ENCODE measurements around the gene LDB3.

LDB3 gene

DNA sequence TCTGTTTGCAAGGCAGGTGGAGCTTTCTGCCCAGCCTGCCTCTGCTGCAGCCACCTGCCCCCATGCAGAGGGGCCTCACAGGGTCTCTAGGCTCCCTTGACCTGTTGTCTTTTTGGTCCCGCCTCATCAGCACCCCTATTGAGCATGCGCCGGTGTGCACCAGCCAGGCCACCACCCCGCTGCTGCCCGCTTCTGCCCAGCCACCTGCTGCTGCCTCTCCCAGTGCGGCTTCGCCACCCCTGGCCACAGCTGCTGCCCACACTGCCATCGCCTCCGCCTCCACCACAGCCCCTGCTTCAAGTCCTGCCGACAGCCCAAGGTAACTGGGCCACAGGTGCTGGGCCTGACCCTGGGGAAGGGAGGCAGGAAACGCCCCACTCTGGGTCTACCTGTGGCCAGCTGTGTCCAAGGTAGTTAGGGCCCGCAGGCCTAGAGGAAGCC lies 38.1 kb downstream of the LDB3 start:
- FAIRE-seq = no peak
- no peak for DNase-seq (ENCODE audit: low spot score)

DNA sequence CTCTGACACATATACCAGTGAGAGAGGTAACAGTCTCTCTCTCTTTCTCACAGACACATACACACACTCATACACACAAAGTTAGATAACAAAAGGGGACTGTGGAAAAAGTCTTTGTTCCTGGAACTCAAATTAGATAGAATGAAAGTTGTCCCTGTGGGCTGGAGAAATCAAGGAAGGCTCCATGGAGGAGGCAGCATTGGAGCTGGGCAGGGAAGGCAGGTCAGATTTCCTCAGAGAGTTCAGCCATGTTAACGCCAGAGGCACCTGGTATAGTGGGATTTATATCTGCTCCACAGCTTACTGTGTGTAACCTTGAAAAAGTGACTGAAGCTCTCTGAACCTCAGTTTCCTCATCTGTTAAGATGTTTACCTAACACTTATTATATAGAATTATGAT lies 38.7 kb downstream of the LDB3 start:
- FAIRE-seq (no peak), DNase-seq (ENCODE audit: low spot score) (no peak)

DNA sequence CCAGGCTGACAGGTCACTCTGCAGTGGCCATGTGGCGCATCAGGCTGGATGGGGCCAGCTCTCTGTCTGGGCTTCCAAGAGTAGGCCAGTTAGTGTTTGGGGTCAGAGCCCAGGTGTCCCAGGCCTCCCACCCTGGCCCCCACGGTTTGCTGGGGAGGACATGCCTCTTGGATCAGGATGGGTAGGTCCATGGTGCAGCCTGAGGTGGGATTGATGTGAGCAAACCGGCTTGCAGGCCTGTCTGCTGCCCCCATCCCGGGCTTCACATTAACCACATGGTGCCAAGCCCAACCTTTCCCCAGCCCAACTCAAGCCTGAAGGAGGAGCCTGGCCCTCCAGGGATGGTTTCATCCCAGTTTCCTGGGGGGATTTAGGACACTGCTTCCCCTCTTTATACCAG lies 39.2 kb downstream of the LDB3 start:
- DNase-seq (ENCODE audit: low spot score) (no peak), FAIRE-seq (no peak)

DNA sequence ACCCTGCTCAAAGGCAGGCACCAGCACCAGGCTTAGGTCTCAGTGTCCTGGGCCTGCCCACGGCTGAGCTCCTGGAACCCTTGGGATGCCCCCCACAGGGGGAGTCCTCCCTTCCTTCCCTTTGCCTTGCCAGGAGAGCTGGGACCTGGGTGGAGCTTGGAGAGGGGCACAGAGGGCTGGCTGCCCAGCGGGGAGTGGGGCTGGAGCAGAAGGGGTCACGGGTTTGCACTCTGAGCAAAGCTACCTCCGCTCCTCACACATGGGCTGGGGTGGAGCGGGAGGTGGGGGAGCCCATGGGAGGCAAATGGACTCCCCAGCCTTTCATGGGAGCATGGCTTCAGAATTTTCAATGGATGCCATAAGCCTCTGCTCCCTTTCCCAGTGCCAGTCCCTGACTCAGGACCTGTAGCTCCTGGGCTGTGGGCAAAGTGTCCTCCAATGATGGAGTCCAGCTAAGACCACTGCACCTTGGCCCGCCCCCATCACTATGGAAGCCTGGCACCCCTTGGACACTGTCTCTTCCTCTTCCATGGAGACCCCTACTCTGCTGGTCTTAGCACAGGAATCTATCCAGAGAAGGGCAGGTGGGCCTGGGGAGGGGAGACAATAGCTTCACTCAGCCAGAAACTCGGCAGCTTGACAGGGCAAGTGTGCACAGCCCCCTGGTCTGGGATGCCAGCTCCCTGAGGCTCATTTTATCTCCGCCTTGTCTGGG lies 39.9 kb downstream of the LDB3 start:
- no peak for FAIRE-seq
- no peak for DNase-seq (ENCODE audit: low spot score)

DNA sequence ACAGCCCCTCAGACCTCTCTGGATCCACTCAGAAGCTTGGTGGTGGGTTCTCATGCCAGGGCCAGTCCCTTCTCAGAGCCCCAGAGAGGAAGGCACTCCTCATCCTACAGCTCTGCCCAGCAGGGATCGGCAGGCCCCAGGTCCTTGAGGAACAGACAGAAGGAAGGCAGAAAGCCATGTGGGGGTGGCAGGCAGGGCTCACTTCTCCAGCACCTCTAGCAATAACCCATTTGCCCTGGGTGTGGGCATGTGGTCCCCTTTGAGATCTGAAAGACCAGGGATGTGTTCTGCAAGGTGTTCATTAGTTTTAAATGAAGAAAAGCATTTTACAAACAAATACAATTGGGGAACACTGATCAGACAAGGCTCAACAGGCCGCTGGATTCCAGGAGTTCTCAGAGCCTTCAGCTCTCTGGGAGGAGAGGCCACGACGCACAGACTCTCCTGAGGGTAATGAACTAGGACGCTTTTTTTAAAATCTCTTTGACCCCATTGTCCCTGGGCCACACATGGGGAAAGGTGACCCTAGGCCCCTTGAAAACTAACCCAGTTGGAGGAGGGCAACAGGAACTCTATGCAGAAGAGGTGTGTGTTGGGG lies 40.6 kb downstream of the LDB3 start:
- DNase-seq (ENCODE audit: low spot score) (no peak), FAIRE-seq (no peak)

DNA sequence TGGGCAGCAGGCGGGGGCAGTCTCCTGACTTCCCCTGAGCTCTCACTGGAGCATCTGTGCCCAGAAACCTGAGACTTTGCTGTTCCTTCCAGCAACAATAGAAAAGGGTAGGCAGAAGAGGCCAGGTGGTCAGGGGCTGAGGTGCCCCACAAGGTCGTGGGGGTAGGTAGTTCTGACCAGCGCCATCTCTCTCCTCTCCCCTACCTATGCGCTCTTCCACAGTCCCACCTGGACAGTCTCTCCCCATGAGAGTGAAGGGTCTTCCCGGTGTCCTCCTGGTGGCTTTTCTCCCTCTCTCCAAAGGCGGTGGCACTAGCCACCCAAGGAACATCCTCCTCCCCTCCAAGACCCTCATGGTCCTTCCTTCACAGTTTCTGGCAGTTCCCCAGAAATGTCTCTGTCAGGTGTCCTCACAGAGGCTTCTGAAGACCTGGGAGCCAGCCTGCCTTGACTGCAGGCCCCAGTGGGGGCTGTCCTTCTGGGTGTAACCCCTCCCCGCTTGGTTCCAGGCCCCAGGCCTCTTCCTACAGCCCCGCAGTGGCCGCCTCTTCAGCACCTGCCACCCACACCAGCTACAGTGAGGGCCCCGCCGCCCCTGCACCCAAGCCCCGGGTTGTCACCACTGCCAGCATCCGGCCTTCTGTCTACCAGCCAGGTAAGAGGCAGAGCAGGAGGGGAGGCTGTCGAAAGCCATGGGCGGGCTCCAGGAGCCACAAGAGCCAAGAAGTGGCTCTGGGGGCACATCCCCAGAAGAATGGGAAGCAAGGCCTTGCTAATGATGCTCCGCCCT lies 41.3 kb downstream of the LDB3 start:
- DNase-seq (ENCODE audit: low spot score) = no peak
- no peak for FAIRE-seq

DNA sequence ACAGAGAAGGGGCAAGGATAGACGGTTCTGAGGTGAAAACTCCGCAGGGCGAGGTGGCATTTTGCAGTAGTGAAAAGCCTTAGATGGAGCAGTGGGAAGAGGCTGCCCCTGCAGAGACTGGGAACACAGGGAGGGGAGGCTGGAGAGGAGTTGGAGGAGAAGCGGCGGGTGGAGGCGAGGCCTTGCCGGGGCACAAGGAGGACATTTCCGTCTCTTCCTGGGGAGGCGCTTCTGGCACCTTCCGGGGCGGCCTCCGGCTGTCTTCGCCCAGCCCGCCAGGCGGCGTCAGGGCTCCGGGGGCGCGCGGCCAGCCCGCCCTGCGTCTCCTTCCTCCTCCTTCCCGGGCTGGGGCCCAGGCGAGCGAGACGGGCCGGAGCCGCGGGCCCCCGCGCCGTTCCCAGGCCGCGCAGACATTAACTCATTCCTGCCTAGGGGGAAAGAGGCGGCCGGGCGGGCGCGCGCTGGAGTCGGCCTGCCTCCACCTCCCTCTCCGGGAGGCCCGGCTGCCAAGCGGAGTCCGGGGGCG lies 42.7 kb downstream of the LDB3 start:
- FAIRE-seq (no peak), DNase-seq (ENCODE audit: low spot score) (peak; percentile 74)

DNA sequence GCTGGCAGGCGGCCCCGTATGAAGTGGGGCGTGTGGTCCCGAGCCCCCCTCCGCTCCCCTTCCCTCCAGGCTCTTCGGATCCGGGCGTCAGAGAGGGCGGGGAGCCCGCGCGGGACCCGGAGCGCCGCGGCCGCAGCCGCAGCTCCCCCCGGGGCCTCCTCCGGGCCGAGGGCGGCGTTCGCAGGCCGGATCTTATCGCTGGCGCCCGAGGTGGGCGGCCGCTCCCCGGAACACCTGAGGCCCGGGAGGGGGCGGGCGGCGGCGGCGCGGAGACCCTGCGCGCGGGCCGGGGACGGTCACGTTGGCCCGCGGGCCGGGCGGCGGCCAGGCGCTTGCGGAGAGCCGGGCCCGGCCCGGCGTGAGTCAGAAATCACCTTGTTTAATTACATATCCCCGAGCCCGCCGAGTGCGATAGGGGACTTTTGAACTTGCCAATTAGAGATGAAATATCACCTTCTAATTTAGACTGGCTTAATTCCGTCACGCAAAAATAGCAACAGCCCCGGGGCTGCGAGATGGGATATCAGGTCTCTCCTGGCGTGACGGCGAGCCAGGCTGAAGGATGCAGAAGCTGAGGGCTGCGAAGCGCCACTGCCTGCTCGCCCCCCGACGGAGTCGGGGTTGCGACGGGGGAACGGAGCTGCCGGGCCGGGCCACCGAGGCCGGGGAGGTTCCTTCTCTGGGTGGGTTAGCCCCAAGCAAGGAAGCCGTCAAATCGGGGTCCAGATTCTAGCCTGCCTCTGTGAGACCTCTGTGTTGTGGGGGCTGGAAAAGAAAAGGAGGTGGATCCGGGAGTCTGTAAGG lies 43.4 kb downstream of the LDB3 start:
- FAIRE-seq (no peak), DNase-seq (ENCODE audit: low spot score) (no peak)

DNA sequence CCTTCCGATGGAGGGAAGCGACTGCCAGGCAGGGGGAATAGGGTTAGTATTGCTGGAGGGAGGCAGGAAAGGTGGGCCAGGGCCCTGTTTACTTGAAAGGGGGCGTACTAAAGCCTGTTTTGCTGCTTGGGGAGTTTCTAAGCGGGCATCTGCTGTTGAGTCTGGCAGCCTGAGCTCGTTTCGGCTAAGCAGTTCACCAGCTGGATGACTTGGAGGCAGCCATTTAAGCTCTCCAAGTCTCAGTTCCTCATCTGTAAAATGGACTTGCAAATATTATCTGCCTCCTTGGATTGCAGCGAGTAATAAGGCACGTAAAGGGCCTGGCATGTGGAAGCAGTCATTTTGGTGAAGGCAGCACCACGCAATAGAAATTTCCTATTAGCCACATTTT lies 44.0 kb downstream of the LDB3 start:
- FAIRE-seq = no peak
- DNase-seq (ENCODE audit: low spot score) = no peak

DNA sequence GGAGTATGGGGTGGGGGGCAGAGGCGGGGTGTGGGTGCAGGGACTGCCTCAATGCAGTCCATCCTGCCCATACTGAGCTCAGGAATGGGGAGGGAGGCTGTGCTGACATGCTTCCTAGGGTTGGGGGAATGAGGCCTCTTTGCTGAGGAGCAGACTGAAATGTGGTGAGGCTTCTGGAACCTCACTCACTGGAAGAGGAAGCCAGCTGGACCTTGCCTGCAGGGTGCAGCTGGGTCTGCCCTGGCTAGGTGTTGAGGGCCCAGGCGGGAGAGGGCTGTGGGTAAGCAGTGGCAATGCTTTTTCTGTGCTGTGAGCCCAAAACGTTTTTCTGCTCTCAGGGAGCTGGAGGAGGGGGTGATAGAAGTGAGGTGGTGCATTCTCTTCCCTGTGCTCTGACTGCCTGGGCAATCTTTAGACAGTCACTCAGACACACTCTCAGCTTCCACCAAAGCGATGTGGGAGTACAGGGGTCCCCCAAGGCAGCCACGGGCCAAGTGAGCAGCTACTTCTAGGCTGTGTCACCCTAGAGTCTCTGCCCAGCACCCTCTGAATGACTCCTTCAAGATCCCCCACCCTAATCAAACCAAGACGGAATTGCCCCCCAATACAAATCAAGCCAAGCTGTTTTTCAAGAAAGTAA lies 47.0 kb downstream of the LDB3 start:
- no peak for FAIRE-seq
- no peak for DNase-seq (ENCODE audit: low spot score)

DNA sequence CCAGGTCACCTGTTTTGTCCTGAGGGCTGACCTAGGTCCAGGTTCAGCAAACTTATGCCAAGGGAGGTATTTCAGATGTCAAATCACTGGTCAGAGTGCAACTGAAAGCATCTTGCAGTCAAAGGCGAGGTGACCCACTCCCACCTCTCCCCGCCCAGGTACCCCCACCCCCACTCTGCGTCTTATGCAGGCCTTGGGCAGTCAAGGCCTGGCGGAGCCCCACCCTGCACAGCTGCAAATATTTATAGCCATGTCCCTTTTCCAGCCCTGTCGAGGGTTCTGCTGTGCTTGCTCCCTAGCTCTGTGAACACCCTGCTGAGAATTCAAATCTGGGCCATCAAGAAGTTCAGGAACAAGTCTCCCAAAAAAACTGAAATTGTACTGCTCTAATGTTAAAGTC lies 47.5 kb downstream of the LDB3 start:
- FAIRE-seq (no peak), DNase-seq (ENCODE audit: low spot score) (no peak)

DNA sequence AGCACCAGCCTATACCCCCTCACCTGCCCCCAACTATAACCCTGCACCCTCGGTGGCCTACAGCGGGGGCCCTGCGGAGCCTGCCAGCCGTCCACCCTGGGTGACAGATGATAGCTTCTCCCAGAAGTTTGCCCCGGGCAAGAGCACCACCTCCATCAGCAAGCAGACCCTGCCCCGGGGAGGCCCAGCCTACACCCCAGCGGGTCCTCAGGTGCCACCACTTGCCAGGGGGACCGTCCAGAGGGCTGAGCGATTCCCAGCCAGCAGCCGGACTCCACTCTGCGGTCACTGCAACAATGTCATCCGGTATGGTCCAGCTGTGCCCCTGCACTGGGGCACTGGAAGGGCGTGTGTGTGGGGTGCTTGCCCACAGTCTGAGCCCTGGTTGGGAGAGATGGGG lies 48.2 kb downstream of the LDB3 start:
- no peak for FAIRE-seq
- no peak for DNase-seq (ENCODE audit: low spot score)

DNA sequence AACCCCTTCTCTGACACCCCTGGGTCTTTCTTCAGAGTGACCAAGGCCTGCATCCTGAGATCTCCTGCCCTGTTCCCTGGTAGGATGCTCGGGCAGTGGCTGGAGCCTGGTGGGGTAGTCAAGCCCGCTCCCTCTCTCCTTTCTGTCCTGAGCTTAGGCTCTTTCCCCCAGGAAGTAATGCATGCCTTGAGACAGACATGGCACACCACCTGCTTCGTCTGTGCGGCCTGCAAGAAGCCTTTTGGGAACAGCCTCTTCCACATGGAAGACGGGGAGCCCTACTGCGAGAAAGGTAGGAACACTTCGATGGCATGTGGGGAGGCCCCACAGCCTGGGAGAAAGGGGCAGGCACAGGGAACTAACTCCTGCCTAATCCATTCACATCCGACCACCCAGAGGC lies 50.2 kb downstream of the LDB3 start:
- DNase-seq (ENCODE audit: low spot score) (no peak), FAIRE-seq (no peak)

DNA sequence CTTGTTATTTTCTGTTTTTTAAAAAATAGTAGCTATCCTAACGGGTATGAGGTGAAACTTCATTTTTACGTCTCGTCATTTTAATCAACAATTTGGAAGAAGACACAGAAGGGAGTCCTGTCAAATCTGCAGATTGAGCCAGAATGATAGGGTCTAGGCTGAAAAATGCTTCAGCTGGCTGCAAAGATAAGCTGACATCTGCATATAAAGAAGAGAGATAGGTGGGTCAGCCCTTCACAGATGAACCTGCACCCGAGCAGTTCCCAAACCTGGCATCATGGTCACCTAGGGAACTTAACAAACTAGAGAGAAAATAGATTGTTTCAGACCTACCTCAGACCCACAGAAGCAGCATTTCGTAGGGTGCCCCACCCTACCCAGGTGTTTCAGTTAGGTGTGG lies 52.9 kb downstream of the LDB3 start:
- FAIRE-seq (no peak), DNase-seq (ENCODE audit: low spot score) (no peak)

DNA sequence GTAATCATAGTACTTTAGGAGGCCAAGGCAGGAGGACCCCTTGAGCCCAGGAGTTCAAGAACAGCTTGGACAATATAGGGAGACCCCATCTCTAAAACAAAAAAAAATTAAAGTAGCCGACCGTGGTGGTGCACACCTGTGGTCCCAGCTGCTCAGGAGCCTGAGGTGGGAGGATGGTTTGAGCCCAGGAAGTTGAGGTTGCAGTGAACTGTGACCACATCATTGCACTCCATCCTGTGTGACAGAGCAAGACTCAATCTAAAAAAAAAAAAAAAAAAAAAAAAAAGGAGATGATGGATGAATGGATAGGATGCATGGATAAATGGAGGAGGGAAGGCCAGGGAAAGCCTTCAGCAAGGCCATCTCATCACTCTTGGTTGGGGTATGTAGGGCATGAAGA lies 54.7 kb downstream of the LDB3 start:
- no peak for DNase-seq (ENCODE audit: low spot score)
- no peak for FAIRE-seq

DNA sequence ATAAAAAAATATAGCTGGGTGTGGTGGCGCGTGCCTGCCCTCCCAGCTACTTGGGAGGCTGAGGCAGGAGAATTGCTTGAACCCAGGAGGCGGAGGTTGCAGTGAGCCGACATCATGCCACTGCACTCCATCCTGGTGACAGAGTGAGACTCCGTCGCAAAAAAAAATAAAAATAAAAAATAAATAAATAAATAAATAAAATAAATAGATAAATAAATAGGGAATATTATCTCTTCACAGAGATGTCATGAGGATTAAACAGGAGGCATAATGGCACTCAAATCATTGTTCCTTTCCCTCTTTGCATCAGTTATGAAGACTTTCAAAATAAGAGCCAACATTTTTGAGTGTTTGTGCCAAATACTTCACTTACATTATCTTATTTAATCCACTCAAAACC lies 56.1 kb downstream of the LDB3 start:
- no peak for FAIRE-seq
- DNase-seq (ENCODE audit: low spot score) = no peak

DNA sequence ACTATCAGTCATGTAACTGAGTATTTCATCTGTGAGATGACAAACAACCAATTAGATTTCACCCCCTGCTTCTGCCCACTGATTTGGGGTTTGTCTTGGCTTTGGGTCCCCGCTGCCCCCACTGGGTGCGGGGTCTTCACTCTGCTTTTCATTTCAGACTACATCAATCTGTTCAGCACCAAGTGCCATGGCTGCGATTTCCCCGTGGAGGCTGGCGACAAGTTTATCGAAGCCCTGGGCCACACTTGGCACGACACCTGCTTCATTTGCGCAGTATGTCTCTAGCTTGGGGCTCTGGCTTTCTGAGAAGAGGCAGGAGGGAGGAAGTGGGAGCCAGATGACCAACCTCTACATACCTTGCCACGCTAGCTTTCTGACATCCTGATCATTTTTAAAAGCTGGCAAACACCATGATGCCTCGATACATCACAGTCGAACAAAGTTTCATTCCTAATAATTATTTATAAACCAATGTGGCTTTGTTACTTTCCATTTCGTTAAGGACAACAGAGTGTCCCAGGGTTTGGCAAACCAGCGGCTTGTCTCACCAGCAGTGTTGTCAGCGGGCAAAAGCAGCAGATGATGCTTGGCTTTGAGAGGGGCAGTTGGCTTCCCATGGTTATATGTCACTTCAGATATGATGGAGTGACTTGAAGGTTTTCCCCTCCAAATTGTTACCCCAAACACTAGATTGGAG lies 57.8 kb downstream of the LDB3 start:
- FAIRE-seq = no peak

DNA sequence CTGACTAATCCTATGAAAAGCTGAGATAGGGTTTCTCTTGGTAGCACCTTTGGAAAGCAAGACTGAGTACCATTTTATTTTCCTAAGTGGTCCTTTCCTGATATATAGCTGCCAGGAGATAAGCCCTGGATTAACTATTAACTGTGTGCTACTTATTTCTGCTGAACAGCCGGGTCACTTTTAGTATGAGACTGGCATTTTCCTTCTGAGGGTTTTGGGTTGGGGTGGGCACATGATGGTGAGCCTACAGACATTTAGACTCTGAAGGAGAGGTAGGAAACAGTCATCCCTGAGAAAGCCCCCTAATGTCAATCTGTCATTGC lies 58.3 kb downstream of the LDB3 start:
- no peak for FAIRE-seq

More for the DNA sequence above, 57.8 kb downstream of the LDB3 start:
- DNase-seq (ENCODE audit: low spot score) = no peak

DNA sequence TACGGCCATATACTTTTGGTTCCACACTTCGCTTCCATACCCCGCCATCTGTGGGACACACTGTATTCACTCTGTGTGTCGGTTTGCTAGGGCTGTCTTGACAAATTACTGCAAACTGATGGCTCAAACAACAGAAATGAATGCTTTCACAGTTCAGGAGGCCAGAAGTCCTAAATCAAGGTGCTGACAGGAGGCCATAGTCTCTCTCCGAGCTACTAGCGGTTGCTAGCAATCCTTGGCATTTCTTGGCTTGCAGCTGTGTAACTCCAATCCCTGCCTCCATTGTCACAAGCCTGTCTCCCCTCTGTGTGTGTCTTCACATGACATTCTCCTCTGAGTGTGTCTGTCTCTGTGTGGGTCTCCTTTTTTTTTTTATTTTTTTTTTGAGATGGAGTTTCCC lies 59.2 kb downstream of the LDB3 start:
- FAIRE-seq = no peak
- DNase-seq (ENCODE audit: low spot score) = no peak

More for the DNA sequence above, 58.3 kb downstream of the LDB3 start:
- no peak for DNase-seq (ENCODE audit: low spot score)

DNA sequence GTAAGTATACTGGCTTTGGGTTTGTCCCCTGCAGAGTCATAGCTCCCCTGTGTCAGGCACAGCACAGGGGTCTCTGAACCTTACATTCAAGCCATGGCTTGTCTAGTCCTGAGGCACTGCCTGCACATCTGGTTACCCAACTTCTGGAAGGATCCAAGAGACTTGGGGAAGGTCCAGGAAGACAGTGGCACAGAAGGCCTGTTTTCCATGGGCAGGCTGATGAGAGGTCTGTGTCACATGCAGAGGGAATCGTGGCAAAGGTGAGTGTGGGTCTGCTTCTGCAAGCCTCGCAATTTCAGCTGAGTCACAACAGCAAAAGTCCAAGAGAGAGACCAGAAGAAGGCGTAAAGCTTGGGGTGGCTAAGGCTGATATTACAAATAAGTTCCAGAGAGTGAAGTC lies 59.7 kb downstream of the LDB3 start:
- FAIRE-seq = no peak
- no peak for DNase-seq (ENCODE audit: low spot score)

DNA sequence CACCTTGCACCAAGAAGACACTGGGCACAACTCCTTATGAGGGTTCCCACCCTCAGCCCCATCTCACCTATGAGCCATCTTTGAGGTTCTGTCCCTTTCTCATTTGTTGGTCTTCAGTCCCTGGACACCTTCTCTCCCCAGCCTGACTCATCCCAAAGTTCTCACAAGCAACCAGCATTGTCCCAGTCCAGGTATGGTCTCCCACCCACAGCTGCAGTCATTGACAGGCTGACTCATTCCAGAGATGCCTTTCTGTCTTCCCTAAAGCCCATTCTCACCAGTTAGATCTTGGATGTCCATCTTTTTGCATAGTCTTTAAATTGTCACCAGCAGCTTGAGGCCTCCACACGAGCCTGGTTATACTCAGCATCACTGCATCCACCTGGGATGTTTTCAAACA lies 61.4 kb downstream of the LDB3 start:
- no peak for FAIRE-seq

More for the DNA sequence above, 61.4 kb downstream of the LDB3 start:
- DNase-seq (ENCODE audit: low spot score) = no peak

Data from RCC 7860 (cell line).